Mucosa of stomach (tissue), 1 donor: ENCODE results near the gene HTRA1.

Source experiments
- H3K27me3 ChIP-seq: one replicate; pipeline ENCODE4 v1.7.0; 2013; ENCODE audit warnings: mild to moderate bottlenecking, low read length; ENCODE audit not compliant: control insufficient read depth, insufficient read depth
- H3K36me3 ChIP-seq: one replicate; pipeline ENCODE4 v1.7.0; 2013; ENCODE audit warnings: low read length; ENCODE audit not compliant: control insufficient read depth, insufficient read depth
- H3K4me1 ChIP-seq: one replicate; pipeline ENCODE4 v1.7.0; 2013; ENCODE audit warnings: mild to moderate bottlenecking, low read length; ENCODE audit not compliant: control insufficient read depth, insufficient read depth
- H3K4me3 ChIP-seq: one replicate; pipeline ENCODE4 v1.7.0; 2013; ENCODE audit warnings: low read length
- H3K9ac ChIP-seq: one replicate; pipeline ENCODE4 v1.7.0; 2013; ENCODE audit warnings: mild to moderate bottlenecking, low read length, moderate library complexity
- H3K9me3 ChIP-seq: one replicate; pipeline ENCODE4 v1.7.0; 2013; ENCODE audit warnings: mild to moderate bottlenecking, low read length, moderate library complexity; ENCODE audit not compliant: control insufficient read depth
- donor health status: Pancreatic carcinoma.

HTRA1 gene

GRCh38 chr10:122543676-122544445 is 82.5 kb downstream of the HTRA1 start:
- Histone ChIP-seq H3K9me3 (no peaks in the 10 kb centered on the region), H3K27me3 (no peaks in the 10 kb centered on the region), H3K9ac (no peak overlapping the region), H3K4me3 (no peak overlapping the region), H3K36me3 (no peaks in the 10 kb centered on the region), H3K4me1 (peaks cover 31% of the 10 kb centered on the region)

GRCh38 chr10:122544493-122544892 is 83.1 kb downstream of the HTRA1 start:
- no peaks in the 10 kb centered on the region for H3K36me3 ChIP-seq
- no peak overlapping the region for H3K9ac ChIP-seq
- no peak overlapping the region for H3K4me3 ChIP-seq
- H3K4me1 ChIP-seq, result peaks cover 37% of the 10 kb centered on the region
- no peaks in the 10 kb centered on the region for H3K9me3 ChIP-seq
- H3K27me3 ChIP-seq, result no peaks in the 10 kb centered on the region

DNA sequence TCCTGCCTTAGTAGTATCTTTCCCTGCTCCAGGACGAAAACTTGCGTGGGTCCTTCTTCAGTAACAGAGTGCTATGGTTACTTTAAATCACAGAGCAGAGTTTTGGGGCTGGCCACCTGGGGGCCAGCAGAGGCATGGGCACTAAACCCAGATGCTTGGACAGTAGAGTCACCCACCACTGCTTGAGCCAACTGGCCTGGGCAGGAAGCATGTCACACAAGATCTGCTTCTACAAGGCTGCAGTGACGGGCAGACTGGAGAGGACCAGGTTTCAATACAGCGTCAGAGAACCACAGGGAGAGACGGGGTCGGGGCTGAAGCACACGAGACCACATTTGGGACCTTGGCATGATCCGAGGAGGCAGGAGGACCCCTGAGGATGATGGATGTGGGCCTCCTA is 84.9 kb downstream of the HTRA1 start:
- H3K27me3 ChIP-seq, result no peaks in the 10 kb centered on the region

DNA sequence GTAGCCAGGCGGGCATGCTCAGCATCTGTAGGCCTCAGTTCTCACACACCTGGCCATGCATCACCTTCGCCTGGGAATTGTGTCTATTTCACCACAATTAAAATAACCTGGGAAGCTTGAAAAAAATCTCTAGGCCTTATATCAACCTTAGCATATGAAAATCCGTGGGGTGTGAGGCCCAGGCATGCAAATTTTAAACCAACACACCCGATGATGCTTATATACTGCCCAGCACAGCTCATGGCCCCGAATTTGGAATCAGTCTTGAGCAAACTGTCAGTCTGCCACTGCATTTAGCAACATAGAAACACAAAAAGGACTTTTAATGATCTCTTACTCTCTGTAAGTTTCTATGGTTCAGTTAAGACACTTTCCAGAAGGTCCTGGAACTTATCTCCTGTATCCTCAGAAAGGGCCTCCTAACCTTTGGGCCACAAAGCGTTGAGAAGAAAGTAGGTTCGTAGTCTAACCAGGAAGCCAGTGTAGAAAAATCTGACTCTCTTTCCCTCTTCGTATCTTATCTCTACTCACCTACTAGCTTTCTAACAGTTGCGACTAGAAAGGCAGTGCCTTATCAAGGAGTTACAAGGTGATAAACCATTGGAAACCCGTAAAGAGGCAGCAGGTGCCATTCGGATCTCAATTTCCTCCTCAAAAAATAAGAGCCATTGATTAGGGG is 87.2 kb downstream of the HTRA1 start:
- Histone ChIP-seq H3K36me3 (no peaks in the 10 kb centered on the region), H3K4me3 (no peak overlapping the region), H3K9ac (no peak overlapping the region), H3K4me1 (peaks cover 41% of the 10 kb centered on the region), H3K27me3 (no peaks in the 10 kb centered on the region), H3K9me3 (no peaks in the 10 kb centered on the region)

More for the DNA sequence above, 84.9 kb downstream of the HTRA1 start:
- Histone ChIP-seq H3K4me1 (peaks cover 52% of the 10 kb centered on the region), H3K9me3 (no peaks in the 10 kb centered on the region), H3K36me3 (no peaks in the 10 kb centered on the region), H3K4me3 (no peak overlapping the region), H3K9ac (no peak overlapping the region)

DNA sequence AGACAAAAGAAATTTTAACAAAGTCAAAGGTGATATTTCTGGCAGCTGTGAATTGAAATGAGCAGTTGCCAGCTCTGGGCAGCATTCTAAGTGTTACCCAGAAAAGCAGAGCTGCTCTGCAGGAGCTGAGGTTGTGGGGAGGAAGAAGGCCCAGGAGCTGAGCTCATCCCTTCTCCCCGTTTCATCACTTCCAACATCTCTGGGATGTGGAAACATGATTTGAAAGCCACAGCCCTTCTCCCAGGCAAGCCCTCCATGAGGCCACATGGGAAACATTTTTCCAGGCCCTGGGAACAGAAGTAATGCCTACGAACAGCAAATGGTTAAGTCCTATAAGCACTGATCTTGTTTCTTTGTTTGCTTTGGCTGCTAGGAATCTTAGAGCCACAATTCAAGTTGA is 88.3 kb downstream of the HTRA1 start:
- Histone ChIP-seq H3K27me3 (no peaks in the 10 kb centered on the region), H3K4me1 (peaks cover 36% of the 10 kb centered on the region), H3K9ac (no peak overlapping the region), H3K4me3 (no peak overlapping the region), H3K9me3 (no peaks in the 10 kb centered on the region), H3K36me3 (no peaks in the 10 kb centered on the region)

- no peak overlapping the region for H3K9ac ChIP-seq
- H3K4me1 ChIP-seq, result peaks cover 36% of the 10 kb centered on the region
- H3K4me3 ChIP-seq, result no peak overlapping the region
Measured at GRCh38 chr10:122550427-122550826, 89.1 kb downstream of the HTRA1 start.

DNA sequence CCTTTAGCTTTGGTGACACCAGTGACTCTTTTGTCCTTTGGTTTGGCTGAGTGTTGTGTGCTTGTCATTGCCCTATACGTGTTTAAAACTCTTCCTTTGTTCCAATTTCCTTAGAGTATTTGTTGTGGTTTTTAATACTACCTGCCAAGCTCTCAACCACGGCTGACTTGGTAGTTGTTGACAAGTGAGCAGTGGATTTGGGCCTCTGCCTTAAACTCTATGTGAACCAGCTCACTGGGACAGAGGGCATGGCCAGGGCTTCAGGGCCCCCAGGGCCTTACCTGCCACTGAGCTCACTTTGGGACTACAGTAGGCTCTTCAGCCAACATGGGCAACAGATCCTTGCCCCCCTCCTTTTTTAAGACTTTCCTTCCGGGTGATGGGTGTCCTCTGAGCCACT is 89.6 kb downstream of the HTRA1 start:
- H3K4me3 ChIP-seq, result no peak overlapping the region
- H3K9ac ChIP-seq, result no peak overlapping the region
- H3K36me3 ChIP-seq, result no peaks in the 10 kb centered on the region
- no peaks in the 10 kb centered on the region for H3K27me3 ChIP-seq
- no peaks in the 10 kb centered on the region for H3K9me3 ChIP-seq
- peaks cover 36% of the 10 kb centered on the region for H3K4me1 ChIP-seq

More at GRCh38 chr10:122550427-122550826, 89.1 kb downstream of the HTRA1 start:
- H3K9me3 ChIP-seq, result no peaks in the 10 kb centered on the region
- H3K36me3 ChIP-seq, result no peaks in the 10 kb centered on the region
- no peaks in the 10 kb centered on the region for H3K27me3 ChIP-seq

DNA sequence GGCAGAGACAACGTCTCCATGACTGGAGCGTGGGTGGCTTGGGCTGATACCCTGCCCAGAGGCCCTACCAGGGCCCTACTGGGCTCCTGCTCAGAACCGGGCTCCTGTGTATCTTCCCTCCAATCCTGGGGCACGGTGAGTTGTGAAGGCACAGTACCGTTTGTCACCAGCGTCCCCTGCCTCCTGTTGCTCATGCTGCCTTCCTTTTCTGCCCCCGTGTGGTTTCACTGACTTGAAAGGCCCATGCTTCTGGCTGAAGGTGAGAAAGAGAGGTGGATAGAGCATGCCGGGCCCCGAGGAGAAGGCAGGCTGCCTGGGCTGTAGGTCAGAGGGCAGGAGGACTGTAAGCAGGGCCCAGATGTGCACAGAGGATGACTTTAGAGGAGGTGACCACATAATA is 90.1 kb downstream of the HTRA1 start:
- Histone ChIP-seq H3K36me3 (no peaks in the 10 kb centered on the region), H3K9ac (no peak overlapping the region), H3K4me1 (peaks cover 36% of the 10 kb centered on the region), H3K4me3 (no peak overlapping the region), H3K27me3 (no peaks in the 10 kb centered on the region), H3K9me3 (no peaks in the 10 kb centered on the region)

DNA sequence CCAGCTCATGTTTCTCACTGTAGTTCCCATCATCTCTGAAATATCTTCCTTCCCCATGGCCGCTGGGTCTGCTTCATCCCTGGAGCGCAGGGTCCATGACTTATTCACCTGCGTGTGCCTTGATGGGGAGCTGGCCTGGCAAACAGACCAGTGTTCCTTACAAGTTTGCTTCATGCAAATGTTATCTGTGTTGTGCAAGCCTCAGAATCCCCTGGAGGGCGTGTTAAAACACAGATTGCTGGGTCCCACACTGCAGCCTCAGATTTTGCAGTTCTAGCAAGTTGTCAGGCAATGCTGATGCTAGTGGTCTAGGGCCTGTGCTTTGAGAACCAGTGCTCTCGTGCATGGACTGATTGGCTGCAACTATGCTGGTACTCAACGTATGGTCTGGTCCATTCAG is 92.0 kb downstream of the HTRA1 start:
- H3K36me3 ChIP-seq, result no peaks in the 10 kb centered on the region
- H3K9me3 ChIP-seq, result no peaks in the 10 kb centered on the region
- no peak overlapping the region for H3K4me3 ChIP-seq
- no peaks in the 10 kb centered on the region for H3K27me3 ChIP-seq
- H3K9ac ChIP-seq, result no peak overlapping the region
- H3K4me1 ChIP-seq, result peaks cover 29% of the 10 kb centered on the region

- no peaks in the 10 kb centered on the region for H3K36me3 ChIP-seq
- H3K4me3 ChIP-seq, result no peak overlapping the region
- no peaks in the 10 kb centered on the region for H3K27me3 ChIP-seq
- peaks cover 18% of the 10 kb centered on the region for H3K4me1 ChIP-seq
- no peaks in the 10 kb centered on the region for H3K9me3 ChIP-seq
- no peak overlapping the region for H3K9ac ChIP-seq
Measured at GRCh38 chr10:122554131-122555036, 93.0 kb downstream of the HTRA1 start.

DNA sequence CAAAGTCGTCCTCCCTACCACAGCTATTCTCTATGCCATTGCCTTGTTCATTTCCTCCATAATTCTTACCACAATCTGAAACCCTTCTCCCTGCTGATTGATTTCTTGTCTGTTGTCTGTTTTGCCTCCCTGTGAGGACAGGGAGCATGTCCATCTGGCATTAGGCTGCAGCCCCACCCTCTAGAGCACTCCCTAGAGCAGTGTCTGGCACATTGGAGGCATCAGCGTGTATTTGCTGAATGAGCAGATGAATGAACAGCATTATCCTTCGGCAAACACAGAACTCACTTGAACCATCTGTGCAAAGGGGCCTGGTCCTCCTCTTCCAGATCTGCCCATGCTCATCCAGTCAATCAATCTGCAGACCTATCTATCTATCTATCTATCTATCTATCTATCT is 94.1 kb downstream of the HTRA1 start:
- Histone ChIP-seq H3K4me3 (no peak overlapping the region), H3K9me3 (no peaks in the 10 kb centered on the region), H3K4me1 (peaks cover 14% of the 10 kb centered on the region), H3K9ac (no peak overlapping the region), H3K27me3 (no peaks in the 10 kb centered on the region), H3K36me3 (no peaks in the 10 kb centered on the region)

- Histone ChIP-seq H3K4me1 (peaks cover 11% of the 10 kb centered on the region), H3K9ac (no peak overlapping the region), H3K9me3 (no peaks in the 10 kb centered on the region), H3K4me3 (no peak overlapping the region), H3K36me3 (no peaks in the 10 kb centered on the region), H3K27me3 (no peaks in the 10 kb centered on the region)
Measured at GRCh38 chr10:122557516-122557915, 96.2 kb downstream of the HTRA1 start.
